Prostate gland (tissue), 2 donors: ENCODE results near the gene TDRD1. TPM values are rescaled to one million over a fixed set of nuclear protein-coding genes. Genes with fewer than 3 reads are reported as not detected.

Experiments used
- DNase-seq: peaks from one replicate; pipeline ENCODE4 v3.0.0-alpha.2; 2019; ENCODE audit warnings: low spot score
- H3K27ac ChIP-seq, 2 donors: fragments of 200-600 bp; sonication (generic); 2 replicates each; pipeline ENCODE4 v1.5.1; 2017 to 2019
- H3K27me3 ChIP-seq: fragments of 200-600 bp; sonication (generic); replicated peaks from 2 replicates; pipeline ENCODE4 v1.5.1; 2019; ENCODE audit not compliant: insufficient read depth
- H3K36me3 ChIP-seq, 2 donors: fragments of 200-600 bp; sonication (generic); 1 replicate in 1 of 2; 2 replicates in 1 of 2; pipeline versions ENCODE4 v1.5.1 to v1.8.1; 2017 to 2019
- H3K4me1 ChIP-seq: fragments of 200-600 bp; sonication (generic); replicated peaks from 2 replicates; pipeline ENCODE4 v1.5.1; 2019
- H3K4me3 ChIP-seq, 2 donors: fragments of 200-600 bp; sonication (generic); 2 replicates each; pipeline ENCODE4 v1.5.1; 2017 to 2019
- H3K9me3 ChIP-seq: fragments of 200-600 bp; sonication (generic); 2 replicates; pipeline ENCODE4 v1.5.1; 2017
- CTCF ChIP-seq, 4 experiments: fragments of 200-600 bp in 2 of 4; fragments of 450-650 bp in 2 of 4; sonication (generic) in 2 of 4; IDR thresholded peaks; 1 replicate in 3 of 4; 2 replicates in 1 of 4; pipeline ENCODE4 v1.5.1; 2016 to 2019; ENCODE audit warnings: antibody characterized with exemption in 4 of 4, mild to moderate bottlenecking in 2 of 4, moderate library complexity in 2 of 4
- POLR2A ChIP-seq: fragments of 450-650 bp; IDR thresholded peaks from one replicate; pipeline ENCODE4 v1.6.1; 2016; ENCODE audit warnings: antibody characterized with exemption, mild to moderate bottlenecking
- POLR2AphosphoS5 ChIP-seq: sonication (generic); formaldehyde crosslinking; IDR thresholded peaks from one replicate; pipeline ENCODE4 v1.6.1; 2017; ENCODE audit warnings: antibody characterized with exemption
- WGBS: methylation state at CpG from one replicate; pipeline ENCODE4 v1.1.5; 2018; 5-methylcytosine and 5-hydroxymethylcytosine counted together
- intact Hi-C: fragments of 100-400 bp; cut with DNase I; formaldehyde crosslinking; loops from one replicate; pipeline ENCODE4 v1.14.2; 2022
- total RNA-seq, 2 donors: library from RNA; depleted of rRNA; stranded (reverse); fragments of >200 nt; gene quantifications; one replicate each; pipeline ENCODE4 v1.1.0, GENCODE V29; 2016

The TDRD1 gene
- total RNA-seq, 2 donors from 2014 or later: 16.0 TPM; not detected in 1

- intact Hi-C loops: no loop called here
- TF ChIP-seq POLR2AphosphoS5 (peak; percentile 10), CTCF (IDR thresholded peaks at IDR 0.05) (no peak), POLR2A (no peak)
- Histone ChIP-seq H3K9me3 (no peaks in the 10 kb centered on the region), H3K4me3 (no peak overlapping the region), H3K4me1 (no peaks in the 10 kb centered on the region), H3K27ac (peak overlapping the region in 1 of 2 donors; percentile 0), H3K27me3 (no peaks in the 10 kb centered on the region), H3K36me3 (no peaks in the 10 kb centered on the region)
- 47% methylated on average over 3 of the region's 3 CpGs for WGBS
- DNase-seq: peak; percentile 71
Measured at GRCh38 chr10:114271075-114271778, 92.1 kb downstream of the TDRD1 start.

- intact Hi-C loops: no loop called here
- H3K27me3 ChIP-seq: no peaks in the 10 kb centered on the region
- no peaks in the 10 kb centered on the region for H3K9me3 ChIP-seq
- no peak overlapping the region for H3K4me3 ChIP-seq
- peak overlapping the region in 1 of 2 donors; percentile 0 for H3K27ac ChIP-seq
- TF ChIP-seq POLR2A: no peak
- TF ChIP-seq POLR2AphosphoS5: peak; percentile 18
- TF ChIP-seq CTCF (IDR thresholded peaks at IDR 0.05): no peak
- H3K4me1 ChIP-seq: no peaks in the 10 kb centered on the region
- no peak for DNase-seq
- H3K36me3 ChIP-seq: no peaks in the 10 kb centered on the region
- 67% methylated on average over 4 of the region's 4 CpGs for WGBS
Measured at GRCh38 chr10:114271779-114272167, 92.6 kb downstream of the TDRD1 start.

- no peaks in the 10 kb centered on the region for H3K9me3 ChIP-seq
- WGBS: 98% methylated on average over 6 of the region's 6 CpGs
- H3K36me3 ChIP-seq: no peaks in the 10 kb centered on the region
- H3K27me3 ChIP-seq: no peaks in the 10 kb centered on the region
- no peak overlapping the region for H3K27ac ChIP-seq
- intact Hi-C loops: no loop called here
- no peak overlapping the region for H3K4me3 ChIP-seq
- no peak for TF ChIP-seq CTCF (IDR thresholded peaks at IDR 0.05)
- no peak for TF ChIP-seq POLR2AphosphoS5
- no peak for TF ChIP-seq POLR2A
- no peak for DNase-seq
- H3K4me1 ChIP-seq: no peaks in the 10 kb centered on the region
Measured at GRCh38 chr10:114272696-114273095, 93.5 kb downstream of the TDRD1 start.

GRCh38 chr10:114273910-114274309, 94.8 kb downstream of the TDRD1 start:
- Histone ChIP-seq H3K27me3 (no peaks in the 10 kb centered on the region), H3K36me3 (no peaks in the 10 kb centered on the region), H3K27ac (no peak overlapping the region), H3K4me3 (no peak overlapping the region), H3K4me1 (no peaks in the 10 kb centered on the region), H3K9me3 (no peaks in the 10 kb centered on the region)
- 75% methylated on average over 3 of the region's 3 CpGs for WGBS
- intact Hi-C loops: no loop called here
- DNase-seq: no peak
- TF ChIP-seq POLR2AphosphoS5: no peak
- no peak for TF ChIP-seq POLR2A
- TF ChIP-seq CTCF (IDR thresholded peaks at IDR 0.05): no peak
